ENCODE data around the gene PSMC2. TPM values are rescaled to one million over a fixed set of nuclear protein-coding genes. Genes with fewer than 3 reads are reported as not detected.

PSMC2 gene
- 311 and 353 TPM in 2 replicates for total RNA-seq (2012; rRNA removed)
- 184 and 188 TPM in 2 replicates for polyA plus RNA-seq (2012; rRNA removed)
- polyA plus RNA-seq (2012; cell fraction: cytosol; rRNA removed): 46.0 and 149 TPM in 2 replicates
- polyA plus RNA-seq (2012; cell fraction: nucleus; rRNA removed; ENCODE audit: low replicate concordance): 15.8 and 118 TPM in 2 replicates
- Bru-seq, nascent RNA: percentile 85 among the genes with signal in this experiment
- BruChase-seq, experiment 1, labeled RNA remaining after a 6-hour chase: percentile 84 among the genes with signal in this experiment
- BruChase-seq, experiment 2, labeled RNA remaining after a 2-hour chase: percentile 77 among the genes with signal in this experiment
- long read RNA-seq, transcript PSMC2-201 (12 exons, 2,637 nt): major isoform, 75 of 98 reads
- long read RNA-seq, partial matches to known transcripts: 17 of 98 reads
- long read RNA-seq, other reads (novel, unspliced or antisense): 6 of 98 reads

GRCh38 chr7:103347507-103348267 lies at the start of gene PSMC2:
Gene PSMC2 (plus strand): TSS chr7:103347643. CDS start chr7:103347712, 69 bp downstream.
- Histone ChIP-seq H3K79me1 (ENCODE audit: low read depth in 1 of 2, low read length in 2 of 2) (peaks cover 10 to 26% of the 10 kb centered on the region in 2 experiments; a peak in 3 of 4 replicates), H3K36me3 (ENCODE audit: control insufficient read depth, insufficient read depth, low read length) (peaks cover 7% of the 10 kb centered on the region), H3K4me1 (ENCODE audit: control insufficient read depth, insufficient read depth, low read length) (no peaks in the 10 kb centered on the region; the same call in 1 of the 2 replicates), H3K56ac (ENCODE audit: extremely low read depth, insufficient read depth, low read length) (peak within 1 kb of the TSS; percentile 79), H4K5ac (ENCODE audit: low read depth, low read length) (peak within 1 kb of the TSS; percentile 74), H3K14ac (replicated peaks; ENCODE audit: low read depth, low read length) (peak within 1 kb of the TSS; percentile 92), H3K9me3 (ENCODE audit: control insufficient read depth, insufficient read depth, low read length) (no peaks in the 10 kb centered on the region), H2BK120ac (ENCODE audit: low read depth, low read length) (peak within 1 kb of the TSS; percentile 67), H3K18ac (ENCODE audit: low read depth, low read length) (peak within 1 kb of the TSS; percentile 20; the same call in 1 of the 2 replicates), H2AK5ac (ENCODE audit: low read depth, low read length) (0 out of 2 replicates have a peak within 1 kb of the TSS, but pooled peaks have one; percentile 64), H3K9ac (ENCODE audit: low read depth, low read length) (peak within 1 kb of the TSS; percentile 81), H4K8ac (ENCODE audit: low read depth in 2 of 2, low read length in 2 of 2) (peak within 1 kb of the TSS; percentile 21 to 93), H2AK9ac (replicated peaks; ENCODE audit: low read depth, low read length, poor library complexity) (peak within 1 kb of the TSS; percentile 91), H3K4me2 (ENCODE audit: low read depth, low read length) (peak within 1 kb of the TSS; percentile 65), H2BK5ac (ENCODE audit: low read depth, low read length, poor library complexity, severe bottlenecking) (peak within 1 kb of the TSS; percentile 77), H2BK15ac (ENCODE audit: low read depth, low read length) (no peak within 1 kb of the TSS), H3K23ac (ENCODE audit: low read depth, low read length) (peak within 1 kb of the TSS; percentile 95), H2BK20ac (ENCODE audit: low read depth, low read length) (no peak within 1 kb of the TSS), H3K27ac (ENCODE audit: insufficient read depth, low read length) (peak within 1 kb of the TSS; percentile 74), H3K27me3 (ENCODE audit: control insufficient read depth, insufficient read depth, low read length) (no peaks in the 10 kb centered on the region), H4K20me1 (ENCODE audit: insufficient read depth, low read length) (peaks cover 22% of the 10 kb centered on the region; the same call in 1 of the 2 replicates), H2AFZ (replicated peaks; ENCODE audit: low read length, poor library complexity) (peak within 1 kb of the TSS; percentile 94), H3K9me1 (ENCODE audit: insufficient read depth, low read length) (no peaks in the 10 kb centered on the region; the same call in none of the 2 replicates), H3K4me3 (ENCODE audit: insufficient read depth, low read depth, low read length) (peak within 1 kb of the TSS; percentile 61), H4K91ac (ENCODE audit: insufficient read depth, low read depth, low read length) (peak within 1 kb of the TSS; percentile 90), H3K4ac (ENCODE audit: low read depth, low read length) (peak within 1 kb of the TSS; percentile 92)
- ChIA-PET POLR2A (ENCODE audit: unreplicated experiment) (no interaction called here), CTCF (interaction anchor here (0.6 kb wide), 2 partner anchors 20 to 937 kb away, joined by 3 to 5 read pairs; no protein-coding TSS in a partner anchor)
- dilution Hi-C loops (cut with HindIII; ENCODE audit: low sequenced_read_pairs, unreplicated experiment) (no loop called here), intact Hi-C loops (cut with micrococcal nuclease) (no loop called here), in situ Hi-C loops (cut with MboI; ENCODE audit: low sequenced_read_pairs) (no loop called here)
- ATAC-seq (ENCODE audit: low read depth) (peak; percentile 66), DNase-seq (peak; percentile 94)
- TSS peak; percentile 46 for BruUV-seq (replicated peaks)
- TF ChIP-seq POLR2A (IDR thresholded peaks at IDR 0.05; ENCODE audit: low read depth, low read length): peak; percentile 71; the same call in 1 of the 2 replicates
- peak; percentile 30; the same call in 1 of the 2 replicates for TF ChIP-seq MAZ (IDR thresholded peaks at IDR 0.05; ENCODE audit: borderline replicate concordance, low read depth, low read length)
- TF ChIP-seq NFE2L2 (IDR thresholded peaks at IDR 0.05; ENCODE audit: low read depth, low read length): peak; percentile 18; the same call in 1 of the 2 replicates
- TF ChIP-seq USF2 (IDR thresholded peaks at IDR 0.05; ENCODE audit: low read depth, low read length): peak; percentile 72
- no peak for TF ChIP-seq RCOR1 (IDR thresholded peaks at IDR 0.05; ENCODE audit: insufficient replicate concordance, low read length)
- peak; percentile 36; the same call in 1 of the 2 replicates for TF ChIP-seq MXI1 (IDR thresholded peaks at IDR 0.05; ENCODE audit: borderline replicate concordance, low read depth, low read length)
- peak; percentile 78 for TF ChIP-seq MAFK (IDR thresholded peaks at IDR 0.05; ENCODE audit: low read depth, low read length)
- TF ChIP-seq CHD1 (IDR thresholded peaks at IDR 0.05; ENCODE audit: low read depth, low read length): no peak; the same call in 1 of the 2 replicates
- WGBS, 2 experiments (ENCODE audit: extremely low coverage in 2 of 2, insufficient read length in 1 of 2): 0% methylated on average over 15 of the region's 25 CpGs; no CpG with 5 or more reads in 1 of the 2 experiments

All from IMR-90 (cell line).